AG04449 (cell line): ENCODE measurements around the gene CATSPERD.
A peak's percentile ranks its signal among the peaks of the same experiment; 100 is the strongest.

ENCODE experiments used
- CTCF ChIA-PET: fragments of 350-600 bp; formaldehyde crosslinking; extraction: SDS; loops from one replicate; lab custom pipeline; 2021; ENCODE audit warnings: antibody characterized with exemption; lab: Yijun Ruan, JAX
- POLR2A ChIA-PET: fragments of 400-600, 350-600 bp; formaldehyde crosslinking; extraction: SDS; loops from one replicate; lab custom pipeline; 2020; ENCODE audit warnings: antibody characterized with exemption, inconsistent platforms; lab: Yijun Ruan, JAX
- DNase-seq: peaks from one replicate; pipeline ENCODE4 v3.0.0-alpha.2; 2010; ENCODE audit warnings: low read depth, low spot score
- H3K4me3 ChIP-seq: 2 replicates; pipeline ENCODE4 v1.5.1; 2011; ENCODE audit warnings: low read depth, mild to moderate bottlenecking, control low read depth, low read length
- TF ChIP-seq, protein P1 (sequence below): IDR thresholded peaks from one replicate; pipeline ENCODE4 v1.5.1; 2011; ENCODE audit warnings: mild to moderate bottlenecking, moderate library complexity, low read length, control low read depth, inconsistent platforms; ENCODE audit not compliant: insufficient read depth; ENCODE audit errors: missing control alignments

CATSPERD gene

DNA sequence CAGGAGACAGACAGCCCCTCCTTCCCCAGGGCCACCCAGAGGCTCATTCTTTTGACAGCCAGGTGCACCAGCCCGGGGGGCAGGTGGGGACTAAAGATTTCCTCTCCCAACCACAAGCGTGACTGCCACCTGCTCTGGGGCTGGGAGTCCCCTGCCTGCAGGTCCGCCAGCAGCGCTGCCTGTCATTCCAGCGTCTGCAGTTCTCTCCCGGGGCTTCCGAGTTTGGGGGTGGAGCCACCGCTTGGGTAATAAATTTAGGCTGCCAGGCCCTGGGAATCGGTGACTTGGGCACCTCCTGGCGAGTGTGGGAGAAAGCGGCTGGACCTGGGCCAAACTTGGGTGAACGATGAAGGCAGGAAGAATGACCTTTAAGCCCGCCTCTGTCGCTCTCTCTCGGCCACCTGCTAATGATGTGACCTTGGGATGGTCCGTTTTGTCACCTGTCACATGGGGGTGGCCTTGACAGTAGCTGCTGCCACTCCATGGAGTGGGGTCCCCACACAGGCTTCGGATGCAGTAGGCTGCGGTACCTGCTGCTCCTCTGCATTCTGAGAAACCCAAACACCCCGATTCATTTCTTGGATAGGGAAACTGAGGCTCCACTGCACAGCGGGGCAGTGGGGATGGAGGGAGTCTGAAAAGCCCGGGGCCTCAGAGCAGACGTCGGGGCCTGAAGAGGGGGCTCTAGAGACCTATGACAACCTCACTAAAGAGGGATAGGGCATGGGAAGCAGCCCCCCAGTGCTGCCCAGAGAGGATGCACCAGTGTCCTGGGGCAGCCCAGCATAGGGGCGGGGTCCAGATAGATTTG, 106.3 kb downstream of the CATSPERD start:
- no peak for DNase-seq
- TF ChIP-seq, protein P1, sequence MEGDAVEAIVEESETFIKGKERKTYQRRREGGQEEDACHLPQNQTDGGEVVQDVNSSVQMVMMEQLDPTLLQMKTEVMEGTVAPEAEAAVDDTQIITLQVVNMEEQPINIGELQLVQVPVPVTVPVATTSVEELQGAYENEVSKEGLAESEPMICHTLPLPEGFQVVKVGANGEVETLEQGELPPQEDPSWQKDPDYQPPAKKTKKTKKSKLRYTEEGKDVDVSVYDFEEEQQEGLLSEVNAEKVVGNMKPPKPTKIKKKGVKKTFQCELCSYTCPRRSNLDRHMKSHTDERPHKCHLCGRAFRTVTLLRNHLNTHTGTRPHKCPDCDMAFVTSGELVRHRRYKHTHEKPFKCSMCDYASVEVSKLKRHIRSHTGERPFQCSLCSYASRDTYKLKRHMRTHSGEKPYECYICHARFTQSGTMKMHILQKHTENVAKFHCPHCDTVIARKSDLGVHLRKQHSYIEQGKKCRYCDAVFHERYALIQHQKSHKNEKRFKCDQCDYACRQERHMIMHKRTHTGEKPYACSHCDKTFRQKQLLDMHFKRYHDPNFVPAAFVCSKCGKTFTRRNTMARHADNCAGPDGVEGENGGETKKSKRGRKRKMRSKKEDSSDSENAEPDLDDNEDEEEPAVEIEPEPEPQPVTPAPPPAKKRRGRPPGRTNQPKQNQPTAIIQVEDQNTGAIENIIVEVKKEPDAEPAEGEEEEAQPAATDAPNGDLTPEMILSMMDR: peak; percentile 7
- CTCF ChIA-PET: no interaction called here
- POLR2A ChIA-PET: interaction anchor here (1.1 kb wide), 1 partner anchor 36 kb away, joined by 4 read pairs; the partner anchor contains the start of gene DUS3L
- H3K4me3 ChIP-seq: no peak overlapping the region; the same call in 1 of the 2 replicates

DNA sequence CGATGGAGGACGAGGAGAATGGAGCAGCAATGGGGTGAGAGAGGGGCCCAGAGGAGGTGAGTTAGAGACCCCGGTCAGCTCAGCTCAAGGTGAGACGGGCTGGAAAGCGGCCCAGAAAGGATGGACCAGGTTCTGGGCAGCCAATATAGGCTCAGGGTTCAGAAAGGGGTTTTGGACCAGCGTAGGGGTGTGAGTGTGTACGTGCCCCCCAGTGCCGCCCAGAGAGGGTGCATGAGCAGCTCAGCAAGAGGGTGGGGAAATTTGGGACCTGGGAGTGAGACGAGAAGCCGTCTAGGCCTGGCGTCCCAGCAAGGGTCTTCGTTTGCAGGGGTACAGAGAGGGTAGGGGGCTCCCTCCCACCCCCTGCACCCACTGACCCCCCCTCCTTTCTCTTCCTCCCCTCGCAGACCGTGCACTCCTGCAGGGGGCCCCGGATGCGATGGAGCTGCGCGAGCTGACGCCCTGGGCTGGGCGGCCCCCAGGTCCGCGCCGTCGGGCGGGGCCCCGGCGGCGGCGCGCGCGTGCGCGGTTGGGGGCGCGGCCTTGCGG, 107.0 kb downstream of the CATSPERD start:
- DNase-seq: no peak
- TF ChIP-seq, protein P1: no peak
- H3K4me3 ChIP-seq: peak overlapping the region; percentile 76
- ChIA-PET CTCF (interaction anchor here (0.7 to 2.7 kb wide), 4 partner anchors 15 to 63 kb away, joined by 3 to 23 read pairs (median 6); partner anchors contain the start of gene NRTN), POLR2A (interaction anchor here (0.9 to 2.6 kb wide), 7 partner anchors 10 to 109 kb away, joined by 4 to 23 read pairs (median 4); partner anchors contain the start of genes DUS3L, FUT6 and NDUFA11)

DNA sequence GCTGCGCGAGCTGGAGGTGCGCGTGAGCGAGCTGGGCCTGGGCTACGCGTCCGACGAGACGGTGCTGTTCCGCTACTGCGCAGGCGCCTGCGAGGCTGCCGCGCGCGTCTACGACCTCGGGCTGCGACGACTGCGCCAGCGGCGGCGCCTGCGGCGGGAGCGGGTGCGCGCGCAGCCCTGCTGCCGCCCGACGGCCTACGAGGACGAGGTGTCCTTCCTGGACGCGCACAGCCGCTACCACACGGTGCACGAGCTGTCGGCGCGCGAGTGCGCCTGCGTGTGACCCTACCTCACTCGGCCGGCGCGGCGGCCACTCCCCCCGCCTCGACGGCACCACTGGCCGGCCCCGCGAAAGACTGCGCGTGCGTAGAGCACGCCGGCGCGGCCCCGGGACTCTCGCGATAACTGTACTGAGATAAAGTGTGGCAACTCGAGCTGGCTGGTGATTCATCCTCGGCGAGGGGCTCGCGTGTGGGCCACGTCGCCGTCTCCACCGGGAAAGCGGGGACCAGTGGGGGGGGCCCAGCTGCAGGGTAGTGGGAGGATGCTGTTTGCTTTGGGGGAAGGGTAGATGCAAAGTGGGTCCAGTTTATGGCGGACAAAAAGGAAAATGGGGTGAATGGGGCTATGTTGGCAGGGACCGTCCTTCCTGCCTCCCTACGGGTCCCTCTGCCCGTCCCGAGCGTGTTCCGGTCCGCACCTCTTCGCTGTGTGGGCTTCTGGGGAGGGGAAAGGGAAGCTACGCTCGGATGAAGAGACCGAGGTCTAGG, 107.6 kb downstream of the CATSPERD start:
- CTCF ChIA-PET: interaction anchor here (0.7 to 2.7 kb wide), 5 partner anchors 14 to 63 kb away, joined by 3 to 23 read pairs (median 6); partner anchors contain the start of gene NRTN
- POLR2A ChIA-PET: interaction anchor here (0.7 to 2.6 kb wide), 12 partner anchors 8 to 108 kb away, joined by 3 to 23 read pairs (median 4); partner anchors contain the start of genes DUS3L, FUT6 and NDUFA11

More for the DNA sequence above, 107.6 kb downstream of the CATSPERD start:
- H3K4me3 ChIP-seq: peak overlapping the region; percentile 76
- TF ChIP-seq, protein P1: no peak
- peak; percentile 17 for DNase-seq
